Dermis blood vessel endothelial cell (primary cell): ENCODE results near the gene ANAPC2. TPM values are rescaled to one million over a fixed set of nuclear protein-coding genes. Genes with fewer than 3 reads are reported as not detected.

Source experiments
- DNase-seq: peaks from one replicate; pipeline ENCODE4 v3.0.0; 2010
- total RNA-seq: library from RNA; depleted of rRNA; stranded (reverse); fragments of >200 nt; gene quantifications from 2 replicates; pipeline ENCODE4 v1.2.3, GENCODE V29; 2014

Gene ANAPC2
- total RNA-seq = 23.1 and 33.6 TPM in 2 replicates

- peak; percentile 97 for DNase-seq
Measured at GRCh38 chr9:137188490-137189296, at the start of gene ANAPC2, which contains the start of gene SSNA1. Gene ANAPC2 (minus strand): TSS chr9:137188560. CDS start chr9:137188532, 28 bp downstream. Gene SSNA1 (plus strand): TSS chr9:137188676. CDS start chr9:137188727, 51 bp downstream.

- no peak for DNase-seq
Measured at GRCh38 chr9:137236936-137237421, 48.6 kb upstream of the ANAPC2 start.

- peak; percentile 90 for DNase-seq
Measured at GRCh38 chr9:137236238-137236935, 48.0 kb upstream of the ANAPC2 start.

- DNase-seq = no peak
Measured at GRCh38 chr9:137235424-137236237, 47.3 kb upstream of the ANAPC2 start.

- DNase-seq = no peak
Measured at GRCh38 chr9:137234758-137235423, 46.5 kb upstream of the ANAPC2 start.

- no peak for DNase-seq
Measured at GRCh38 chr9:137234055-137234697, 45.8 kb upstream of the ANAPC2 start.

- DNase-seq = no peak
Measured at GRCh38 chr9:137233143-137233980, 45.0 kb upstream of the ANAPC2 start.

- DNase-seq = no peak
Measured at GRCh38 chr9:137232510-137232909, 44.1 kb upstream of the ANAPC2 start.

- no peak for DNase-seq
Measured at GRCh38 chr9:137232101-137232500, 43.7 kb upstream of the ANAPC2 start.

- no peak for DNase-seq
Measured at GRCh38 chr9:137231372-137232039, 43.1 kb upstream of the ANAPC2 start.

GRCh38 chr9:137230705-137231371 lies 42.5 kb upstream of the ANAPC2 start, which contains the start of gene SLC34A3:
Gene SLC34A3 (plus strand): TSS chr9:137230901. CDS start chr9:137231703, 802 bp downstream.
- DNase-seq = no peak

- DNase-seq = no peak
Measured at GRCh38 chr9:137229903-137230704, 41.7 kb upstream of the ANAPC2 start.

GRCh38 chr9:137228968-137229896 lies 40.9 kb upstream of the ANAPC2 start:
- no peak for DNase-seq

- no peak for DNase-seq
Measured at GRCh38 chr9:137228506-137228967, 40.2 kb upstream of the ANAPC2 start.

GRCh38 chr9:137227853-137228505 lies 39.6 kb upstream of the ANAPC2 start:
- no peak for DNase-seq

GRCh38 chr9:137227054-137227852 lies 38.9 kb upstream of the ANAPC2 start, which contains the start of gene RNF224:
Gene RNF224 (plus strand): TSS chr9:137227502. CDS start chr9:137228336, 834 bp downstream.
- DNase-seq = peak; percentile 88
